Esophagus muscularis mucosa (tissue), 4 donors: ENCODE data around the gene BEND6.

ENCODE experiments used
- EP300 ChIP-seq: sonication (generic); formaldehyde crosslinking; IDR thresholded peaks from one replicate; pipeline ENCODE4 v1.6.1; 2017; ENCODE audit warnings: antibody characterized with exemption
- POLR2A ChIP-seq: fragments of 450-650 bp; IDR thresholded peaks from one replicate; pipeline ENCODE4 v1.6.1; 2017; ENCODE audit warnings: antibody characterized with exemption, moderate library complexity, mild to moderate bottlenecking, low read depth
- POLR2AphosphoS5 ChIP-seq, 2 donors: sonication (generic); formaldehyde crosslinking; IDR thresholded peaks; one replicate each; pipeline ENCODE4 v1.6.1; 2017; ENCODE audit warnings: antibody characterized with exemption in 2 of 2
- TF ChIP-seq, protein P1 (sequence below), 3 experiments: fragments of 200-600 bp in 2 of 3; fragments of 450-650 bp in 1 of 3; sonication (generic) in 2 of 3; IDR thresholded peaks; one replicate each; pipeline ENCODE4 v1.5.1; 2017 to 2019; ENCODE audit warnings: antibody characterized with exemption in 3 of 3, mild to moderate bottlenecking in 2 of 3, moderate library complexity in 1 of 3

DNA sequence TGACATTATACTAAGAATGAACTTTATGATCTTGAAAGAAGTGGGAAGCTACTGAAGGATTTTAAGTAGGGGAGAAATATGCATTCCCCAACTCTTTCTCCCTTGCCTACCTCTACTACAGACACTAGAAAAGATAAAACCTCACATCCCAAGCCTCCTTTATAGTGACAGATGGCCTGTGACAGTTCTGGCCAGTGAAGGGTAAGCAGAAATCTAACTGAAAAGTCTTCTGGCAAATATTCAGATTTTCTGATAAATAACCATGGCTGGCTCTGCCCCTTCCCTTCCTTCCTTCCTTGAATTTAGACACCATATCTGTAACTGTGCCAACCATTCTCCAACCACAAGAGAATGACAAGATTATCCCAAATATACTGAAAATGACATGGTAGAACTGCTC is 10.2 kb upstream of the BEND6 start:
- TF ChIP-seq POLR2AphosphoS5 (IDR thresholded peaks at IDR 0.05) (no peak), POLR2A (no peak), EP300 (no peak)
- TF ChIP-seq, protein P1, sequence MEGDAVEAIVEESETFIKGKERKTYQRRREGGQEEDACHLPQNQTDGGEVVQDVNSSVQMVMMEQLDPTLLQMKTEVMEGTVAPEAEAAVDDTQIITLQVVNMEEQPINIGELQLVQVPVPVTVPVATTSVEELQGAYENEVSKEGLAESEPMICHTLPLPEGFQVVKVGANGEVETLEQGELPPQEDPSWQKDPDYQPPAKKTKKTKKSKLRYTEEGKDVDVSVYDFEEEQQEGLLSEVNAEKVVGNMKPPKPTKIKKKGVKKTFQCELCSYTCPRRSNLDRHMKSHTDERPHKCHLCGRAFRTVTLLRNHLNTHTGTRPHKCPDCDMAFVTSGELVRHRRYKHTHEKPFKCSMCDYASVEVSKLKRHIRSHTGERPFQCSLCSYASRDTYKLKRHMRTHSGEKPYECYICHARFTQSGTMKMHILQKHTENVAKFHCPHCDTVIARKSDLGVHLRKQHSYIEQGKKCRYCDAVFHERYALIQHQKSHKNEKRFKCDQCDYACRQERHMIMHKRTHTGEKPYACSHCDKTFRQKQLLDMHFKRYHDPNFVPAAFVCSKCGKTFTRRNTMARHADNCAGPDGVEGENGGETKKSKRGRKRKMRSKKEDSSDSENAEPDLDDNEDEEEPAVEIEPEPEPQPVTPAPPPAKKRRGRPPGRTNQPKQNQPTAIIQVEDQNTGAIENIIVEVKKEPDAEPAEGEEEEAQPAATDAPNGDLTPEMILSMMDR (IDR thresholded peaks at IDR 0.05): no peak
